Peyer's patch (tissue), 4 donors: ENCODE measurements around the gene FAM53A.

Experiments used
- CTCF ChIP-seq, 6 experiments: fragments of 450-650 bp in 4 of 6; fragments of 200-600 bp in 2 of 6; sonication (generic) in 1 of 6; IDR thresholded peaks; one replicate each; pipeline ENCODE4 v1.5.1; 2017 to 2019; ENCODE audit warnings: antibody characterized with exemption in 6 of 6, mild to moderate bottlenecking in 3 of 6, moderate library complexity in 1 of 6
- POLR2A ChIP-seq, 2 donors: fragments of 450-650 bp; IDR thresholded peaks; one replicate each; pipeline ENCODE4 v1.5.1; 2017; ENCODE audit warnings: antibody characterized with exemption in 2 of 2, mild to moderate bottlenecking in 2 of 2, moderate library complexity in 2 of 2

- no peak for TF ChIP-seq CTCF (IDR thresholded peaks at IDR 0.05)
- no peak for TF ChIP-seq POLR2A (IDR thresholded peaks at IDR 0.05)
These were observed 51.7 kb downstream of the FAM53A start for GRCh38 chr4:1632109-1633104.
